Stimulated activated CD8-positive, alpha-beta memory T cell treated with anti-CD3 and anti-CD28 coated beads, Interleukin-4, amount 100 ng/mL, for 1 hour (primary cell): ENCODE results near the gene FBXL12.
"Not testable (repeated sequence)": the region's sequence is repeated elsewhere in the genome, so short reads cannot be mapped to it uniquely, and the experiment has no call there.

Experiments used
- DNase-seq, 2 donors: peaks; one replicate each; pipeline ENCODE4 v3.0.0-alpha.2; 2020; ENCODE audit warnings: low read depth in 2 of 2, low spot score in 1 of 2

FBXL12 gene, protein sequence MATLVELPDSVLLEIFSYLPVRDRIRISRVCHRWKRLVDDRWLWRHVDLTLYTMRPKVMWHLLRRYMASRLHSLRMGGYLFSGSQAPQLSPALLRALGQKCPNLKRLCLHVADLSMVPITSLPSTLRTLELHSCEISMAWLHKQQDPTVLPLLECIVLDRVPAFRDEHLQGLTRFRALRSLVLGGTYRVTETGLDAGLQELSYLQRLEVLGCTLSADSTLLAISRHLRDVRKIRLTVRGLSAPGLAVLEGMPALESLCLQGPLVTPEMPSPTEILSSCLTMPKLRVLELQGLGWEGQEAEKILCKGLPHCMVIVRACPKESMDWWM

DNA sequence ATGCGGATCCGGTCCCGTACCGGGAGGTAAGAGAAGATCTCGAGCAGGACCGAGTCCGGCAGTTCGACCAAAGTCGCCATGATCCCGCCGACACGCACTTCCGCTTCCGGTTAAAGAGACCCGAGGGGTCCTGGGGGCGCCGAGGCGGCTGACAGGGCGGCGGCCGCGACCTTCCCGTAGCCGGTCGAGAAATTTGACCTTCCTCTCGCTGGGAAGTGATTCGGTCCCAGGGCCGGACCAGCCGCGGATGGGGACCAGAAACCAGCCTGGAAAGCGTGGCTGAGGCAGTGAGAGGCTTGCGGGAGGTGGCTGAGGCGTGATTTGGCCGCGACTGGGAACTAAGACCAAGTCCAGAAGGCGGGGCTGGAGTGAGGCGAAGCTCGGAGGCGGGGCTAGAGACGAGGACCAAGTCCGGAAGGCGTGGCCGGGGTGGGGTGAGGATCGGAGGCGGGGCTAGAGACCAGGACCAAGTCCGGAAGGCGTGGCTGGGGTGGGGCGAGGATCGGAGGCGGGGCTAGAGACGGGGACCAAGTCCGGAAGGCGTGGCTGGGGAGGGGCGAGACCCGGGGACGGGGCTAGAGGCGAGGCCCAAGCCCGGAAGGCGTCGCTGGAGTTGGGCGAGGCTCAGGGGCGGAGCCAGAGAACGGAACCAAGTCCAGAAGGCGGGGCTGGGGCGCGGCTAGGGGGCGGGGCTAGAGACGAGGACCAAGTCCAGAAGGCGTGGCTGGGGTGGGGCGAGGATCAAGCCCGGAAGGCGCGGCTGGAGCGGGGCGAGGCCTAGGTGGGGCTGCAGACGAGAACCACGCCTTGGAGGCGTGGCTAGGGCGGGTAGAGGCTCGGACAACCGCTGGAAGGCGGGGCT lies at the start of gene FBXL12:
Gene FBXL12, minus strand, starts transcription at position 346 of the 862 bp plus-strand sequence. Its CDS starts 266 bp downstream, at position 80.
- DNase-seq: peak; percentile 100

DNA sequence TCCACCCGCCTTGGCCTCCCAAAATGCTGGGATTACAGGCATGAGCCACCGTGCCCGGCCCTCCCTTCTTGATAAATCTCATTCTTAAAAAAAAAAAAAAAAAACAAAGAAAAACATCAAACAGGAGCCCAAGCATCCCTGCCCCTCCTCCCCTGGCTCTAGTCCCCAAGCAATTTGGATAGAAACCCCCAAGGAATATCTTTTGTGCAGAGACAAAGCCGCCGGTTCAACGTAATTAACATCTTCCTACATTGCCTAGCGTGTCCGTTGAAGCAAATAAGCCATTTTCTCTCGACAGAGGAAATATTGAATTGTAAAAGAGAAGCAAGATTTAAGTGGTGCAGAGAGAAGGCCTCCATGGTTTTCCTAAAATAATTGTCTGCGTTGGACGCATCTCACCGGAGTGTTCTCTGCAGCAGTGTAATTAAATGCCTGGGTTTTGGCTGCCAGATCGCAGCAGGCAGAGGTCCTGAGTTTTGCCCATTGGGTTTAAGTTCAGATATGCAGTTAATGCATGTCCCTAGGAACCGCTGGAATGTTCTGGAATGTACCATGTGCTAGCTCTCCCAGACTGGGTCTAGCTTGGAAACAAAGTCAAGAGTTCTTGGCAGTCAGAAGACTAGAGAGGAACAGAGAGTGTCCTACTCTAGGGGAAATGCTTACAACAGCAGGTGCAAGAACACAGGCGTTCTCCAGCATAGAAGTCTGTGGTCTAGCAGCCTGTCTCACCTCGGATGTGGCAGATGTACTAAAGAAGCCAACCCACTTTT lies 47.0 kb upstream of the FBXL12 start:
- DNase-seq: peak in 1 of 2 donors; percentile 18

DNA sequence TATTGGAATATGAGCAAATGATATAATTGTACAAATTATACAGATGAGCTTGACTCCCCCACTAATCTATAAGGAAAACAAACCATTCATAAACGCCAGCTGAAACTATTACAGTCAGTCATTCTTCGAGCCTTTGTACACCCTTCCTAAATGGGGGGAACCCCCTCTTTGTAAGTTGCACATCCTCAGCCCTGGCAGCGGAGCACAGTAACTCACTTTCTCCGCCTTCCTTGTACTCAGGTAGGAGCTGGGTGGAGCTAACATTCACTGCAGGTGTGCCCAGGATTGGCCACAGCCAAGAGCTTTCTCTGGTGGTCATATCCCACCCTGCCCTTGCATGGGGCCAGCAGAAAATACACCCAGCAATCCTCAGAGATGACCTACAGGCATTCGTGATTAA lies 44.9 kb upstream of the FBXL12 start:
- no peak for DNase-seq

DNA sequence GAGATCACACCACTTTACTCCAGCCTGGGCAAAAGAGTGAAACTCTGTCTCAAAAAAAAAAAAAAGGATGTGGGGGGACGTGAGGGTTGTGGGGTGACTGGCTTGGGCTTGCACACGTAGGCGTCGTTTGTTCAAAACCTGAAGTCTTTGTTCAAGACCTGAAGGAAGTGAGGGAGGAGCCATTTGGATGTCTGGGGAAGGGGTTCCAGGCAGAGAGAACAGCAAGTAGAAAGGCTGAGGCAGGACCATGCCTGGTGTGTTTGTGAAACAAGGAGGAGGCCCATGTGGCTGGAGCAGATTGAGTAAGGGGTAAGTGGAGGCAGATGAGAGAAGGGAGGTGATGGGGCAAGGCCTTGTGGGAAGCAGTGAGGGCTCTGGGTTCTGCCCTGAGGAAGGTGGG lies 44.1 kb upstream of the FBXL12 start:
- DNase-seq: no peak

DNA sequence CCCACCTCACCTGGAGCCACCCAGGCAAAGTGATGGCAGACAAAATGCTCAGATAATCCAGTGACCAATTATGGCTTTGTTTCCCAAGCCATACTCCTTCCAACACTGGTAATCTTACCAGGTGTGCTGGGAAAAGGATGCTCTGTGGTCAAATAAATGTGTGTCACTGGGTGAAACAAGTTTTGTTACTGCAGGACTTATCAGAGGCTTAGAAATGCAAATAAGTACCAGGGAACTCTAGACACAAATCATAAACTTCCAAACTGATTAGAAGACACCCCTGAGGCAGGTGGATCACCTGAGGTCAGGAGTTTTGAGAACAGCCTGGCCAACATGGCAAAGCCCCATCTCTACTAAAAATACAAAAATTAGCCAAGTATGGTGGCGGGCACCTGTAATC lies 42.6 kb upstream of the FBXL12 start:
- DNase-seq: no peak

DNA sequence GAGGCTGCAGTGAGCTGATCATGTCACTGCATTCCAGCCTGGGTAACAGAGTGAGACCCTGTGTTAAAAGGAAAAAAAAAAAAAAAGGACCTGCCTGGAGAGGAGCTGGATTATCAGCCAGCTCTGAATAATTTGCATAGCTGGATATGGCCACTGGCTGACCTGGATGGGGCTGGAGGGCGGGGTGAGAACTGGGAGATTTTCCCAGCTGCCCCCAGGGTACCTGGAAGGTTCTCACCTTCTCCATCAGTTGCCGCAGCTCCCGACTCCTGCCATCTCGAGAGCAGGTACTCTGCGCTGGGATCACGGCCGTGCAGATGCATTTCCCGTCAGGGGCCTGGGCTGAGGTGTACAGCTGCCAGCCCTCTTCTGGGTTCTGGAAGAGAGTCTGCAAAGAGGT lies 41.5 kb upstream of the FBXL12 start:
- no peak for DNase-seq

DNA sequence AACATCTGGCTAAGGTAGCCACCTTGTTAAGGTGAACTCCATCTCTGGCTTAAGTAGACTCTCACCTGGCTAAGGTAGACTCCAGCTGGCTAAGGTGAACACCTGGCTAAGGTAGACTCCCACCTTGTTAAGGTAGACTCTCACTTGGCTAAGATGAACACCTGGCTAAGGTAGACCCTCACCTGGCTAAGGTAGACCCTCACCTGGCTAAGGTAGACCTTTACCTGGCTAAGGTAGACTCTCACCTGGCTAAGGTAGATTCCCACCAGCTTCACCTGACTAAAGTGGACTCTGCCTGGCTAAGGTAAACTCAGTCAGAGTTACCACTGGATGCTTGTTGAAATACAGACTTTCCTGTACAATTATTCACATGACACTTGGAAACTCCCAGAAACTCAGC lies 39.9 kb upstream of the FBXL12 start:
- no peak for DNase-seq

DNA sequence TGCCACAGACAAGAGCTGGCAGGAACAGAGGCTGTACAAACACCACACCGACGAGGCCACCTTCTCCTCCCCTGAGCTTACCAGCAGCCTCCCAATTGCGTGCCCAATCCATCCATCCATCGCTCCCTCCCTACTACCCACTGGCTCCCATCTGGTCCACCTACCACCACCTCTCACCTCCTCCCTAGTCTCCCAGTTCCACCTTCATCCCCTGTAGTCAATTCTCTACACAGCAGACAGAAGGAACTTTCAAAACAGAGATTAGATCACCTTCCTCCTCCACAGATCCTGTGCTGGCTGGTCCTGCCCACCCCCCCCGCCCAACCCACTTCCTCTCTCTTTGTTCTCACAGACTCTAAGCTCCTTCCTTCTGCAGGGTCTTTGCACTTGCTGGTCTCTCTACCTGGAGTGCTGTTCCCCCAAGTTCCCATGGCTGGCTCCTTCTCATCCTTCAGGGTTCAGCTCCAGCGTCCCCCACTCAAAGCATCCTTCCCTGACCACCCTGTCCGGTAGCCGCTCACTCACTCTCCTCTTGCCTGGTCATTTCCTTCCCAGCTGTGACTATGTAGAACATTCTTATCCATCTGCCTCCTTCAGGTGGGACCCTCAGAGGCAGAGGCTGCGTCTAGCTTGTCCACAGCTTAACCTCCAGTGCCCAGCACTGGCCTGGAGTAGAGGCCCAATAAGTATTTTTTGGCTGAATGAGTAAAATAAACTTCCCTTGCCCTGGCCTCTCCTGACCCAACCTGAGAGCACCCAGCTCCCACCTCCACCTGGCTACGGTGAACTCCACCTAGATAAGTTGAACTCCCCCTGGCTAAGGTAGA lies 39.3 kb upstream of the FBXL12 start:
- no peak for DNase-seq

DNA sequence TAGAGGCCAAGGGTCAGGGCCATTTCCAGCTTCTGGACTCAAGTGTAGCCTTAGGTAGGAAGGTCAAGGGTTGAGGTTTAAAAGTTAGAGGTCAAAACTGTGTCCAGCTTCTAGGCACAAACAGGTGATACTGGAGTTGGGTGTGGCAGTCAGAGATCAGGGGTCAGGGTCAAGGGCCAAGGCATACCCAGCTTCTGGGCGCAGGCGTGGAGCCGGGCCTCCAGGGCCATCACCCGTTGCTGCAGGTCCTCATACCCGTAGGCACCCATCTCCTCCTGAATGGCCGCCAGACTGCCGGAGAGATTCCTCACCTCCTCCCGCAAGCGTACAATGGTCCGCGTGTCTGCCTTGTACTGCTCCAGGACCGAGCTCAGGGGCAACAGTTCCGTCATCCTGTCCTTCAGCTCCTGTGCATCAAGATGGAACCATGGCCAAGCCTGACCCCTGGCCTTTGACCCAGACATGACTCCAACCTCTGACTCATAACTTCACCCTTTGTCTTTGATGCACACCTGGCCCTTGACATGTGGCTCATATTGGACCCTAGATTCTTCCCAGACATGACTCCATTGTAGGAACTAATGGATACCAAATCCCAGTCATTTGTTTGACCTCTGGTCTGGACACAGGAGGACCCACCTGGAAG lies 38.3 kb upstream of the FBXL12 start:
- no peak for DNase-seq

DNA sequence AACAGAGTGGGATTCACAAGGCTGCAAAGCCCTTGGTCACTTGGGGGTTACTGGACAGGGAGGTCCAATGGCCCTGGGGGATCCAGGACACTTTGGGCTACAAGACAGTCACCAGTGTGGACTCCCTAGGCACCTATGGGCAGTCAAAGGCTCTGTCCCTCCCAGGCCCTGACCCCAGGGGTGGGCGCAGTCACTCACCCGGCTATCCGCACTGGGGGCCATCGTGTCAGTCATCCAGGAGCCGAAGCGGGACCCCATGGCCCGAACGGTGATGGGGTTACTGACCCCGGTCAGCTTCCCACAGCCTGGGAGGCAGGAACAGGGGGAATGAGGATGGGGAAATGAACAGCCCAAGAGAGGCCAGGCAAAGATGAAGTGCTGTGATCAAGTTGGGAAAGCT lies 37.7 kb upstream of the FBXL12 start:
- no peak for DNase-seq

DNA sequence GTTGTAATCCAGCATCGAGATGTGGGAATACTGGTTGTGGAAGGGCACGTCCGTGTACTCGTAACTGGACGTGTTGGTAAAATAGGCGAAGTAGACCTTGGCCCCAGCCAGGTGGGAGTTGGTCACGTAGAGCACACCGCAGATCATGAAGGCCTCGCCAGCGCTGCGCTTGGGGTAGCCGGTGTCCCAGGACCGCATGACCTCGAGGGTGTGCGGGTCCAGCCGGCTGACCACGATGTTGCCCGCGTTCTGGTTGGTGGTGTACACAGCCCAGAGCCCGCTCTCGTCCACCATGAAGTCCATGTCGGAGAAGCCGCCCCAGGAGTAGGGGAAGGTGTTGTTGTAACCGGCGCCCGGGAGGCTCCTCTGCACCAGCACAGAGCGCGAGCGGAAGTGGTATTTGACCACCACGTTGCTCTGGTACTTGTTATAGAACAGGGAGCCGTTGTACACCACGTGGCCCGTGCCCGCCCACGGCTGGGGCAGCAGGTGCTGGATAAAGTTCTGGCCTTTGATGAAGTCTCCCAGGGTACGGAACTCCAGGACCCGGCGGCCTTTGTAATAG lies 35.5 kb upstream of the FBXL12 start:
- DNase-seq: no peak

DNA sequence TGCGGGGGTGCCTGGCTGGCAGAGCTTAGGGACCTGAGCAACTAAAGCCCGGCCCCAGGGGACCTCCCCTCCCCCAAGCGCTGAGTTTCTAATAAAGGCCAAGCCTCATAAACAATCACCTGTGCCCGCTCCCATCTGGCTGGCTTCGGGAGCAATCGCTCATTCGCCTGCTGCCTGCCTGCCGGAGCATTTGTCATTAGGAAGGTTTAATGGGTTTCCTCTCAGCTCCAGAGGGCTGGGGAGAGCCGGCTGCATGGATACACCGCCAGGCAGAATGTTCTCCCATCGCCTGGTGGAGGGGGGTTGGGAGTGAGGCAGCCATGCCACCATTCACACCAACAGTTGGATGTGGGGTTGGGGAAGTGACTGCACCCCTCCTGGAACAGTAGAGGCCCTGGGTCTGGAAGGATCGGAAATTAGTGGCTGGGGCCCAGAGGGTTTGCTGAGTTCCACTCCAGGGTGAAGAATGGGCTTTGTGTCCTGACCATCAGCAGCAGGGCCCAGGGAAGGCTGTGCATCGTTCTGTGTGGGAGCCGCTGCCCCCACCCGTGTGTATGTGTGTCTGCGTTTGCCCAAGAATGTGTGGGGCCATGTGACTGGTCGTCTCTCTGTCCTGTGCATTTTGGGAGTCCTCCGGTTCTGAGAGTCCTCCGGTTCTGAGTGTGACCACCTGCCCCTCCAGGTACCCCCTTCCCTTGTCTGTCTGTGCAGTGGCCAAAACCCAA lies 31.5 kb upstream of the FBXL12 start:
- DNase-seq: no peak

DNA sequence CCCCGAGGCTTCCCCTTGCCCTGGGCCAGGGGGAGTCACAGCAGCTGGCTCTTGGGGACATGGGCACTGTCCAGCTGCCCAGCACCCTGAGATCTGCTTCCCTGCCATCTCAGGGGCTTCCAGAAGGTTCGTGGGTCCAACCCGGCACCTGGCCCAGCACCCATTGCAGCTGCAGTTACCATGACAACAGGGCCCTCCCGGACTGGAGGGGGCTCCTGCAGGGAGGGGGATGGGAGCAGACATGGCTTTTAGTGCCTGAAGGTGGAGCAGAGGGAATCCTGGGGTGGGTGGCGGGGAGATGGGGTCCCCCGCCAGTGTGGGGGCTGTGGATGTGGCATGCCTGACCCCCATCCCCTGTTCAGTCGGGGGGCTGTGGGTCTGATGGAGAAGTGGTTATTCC lies 30.9 kb upstream of the FBXL12 start:
- no peak for DNase-seq

DNA sequence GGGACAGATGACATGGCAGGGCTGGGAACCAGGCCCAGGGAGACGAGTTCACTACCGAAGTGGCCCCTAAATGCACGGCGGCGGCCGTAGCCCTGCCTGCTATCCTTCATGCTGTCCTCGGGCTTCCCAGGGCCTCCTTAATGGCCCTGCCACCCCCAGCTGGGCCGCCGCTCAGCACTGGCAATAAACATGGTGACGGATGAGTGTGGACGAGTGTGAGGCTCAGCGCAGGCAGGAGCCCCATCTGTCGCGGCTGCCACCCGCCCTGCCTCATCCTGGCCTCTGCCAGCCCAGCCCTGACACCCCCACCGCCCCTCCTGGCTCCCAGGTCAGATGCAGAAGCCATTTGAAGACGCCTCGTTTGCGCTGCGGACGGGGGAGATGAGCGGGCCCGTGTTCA lies 29.9 kb upstream of the FBXL12 start:
- no peak for DNase-seq

DNA sequence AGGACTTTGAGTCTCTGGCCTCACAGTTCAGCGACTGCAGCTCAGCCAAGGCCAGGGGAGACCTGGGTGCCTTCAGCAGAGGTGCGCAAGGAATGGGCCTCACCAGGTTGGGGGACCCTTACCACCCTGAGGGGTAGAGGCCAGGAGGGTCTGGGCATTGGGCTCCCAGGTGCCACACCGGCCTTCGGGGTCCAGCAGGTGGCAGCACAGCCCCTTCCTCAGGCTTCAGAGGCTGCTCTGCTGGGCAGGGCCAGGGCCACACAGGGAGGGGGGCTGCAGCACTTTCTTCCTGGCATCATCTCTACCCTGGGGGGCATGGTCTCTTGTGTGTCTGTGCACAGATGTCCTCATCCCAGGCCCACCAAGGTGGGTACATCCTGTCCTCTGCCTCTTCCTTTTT lies 29.2 kb upstream of the FBXL12 start:
- no peak for DNase-seq

DNA sequence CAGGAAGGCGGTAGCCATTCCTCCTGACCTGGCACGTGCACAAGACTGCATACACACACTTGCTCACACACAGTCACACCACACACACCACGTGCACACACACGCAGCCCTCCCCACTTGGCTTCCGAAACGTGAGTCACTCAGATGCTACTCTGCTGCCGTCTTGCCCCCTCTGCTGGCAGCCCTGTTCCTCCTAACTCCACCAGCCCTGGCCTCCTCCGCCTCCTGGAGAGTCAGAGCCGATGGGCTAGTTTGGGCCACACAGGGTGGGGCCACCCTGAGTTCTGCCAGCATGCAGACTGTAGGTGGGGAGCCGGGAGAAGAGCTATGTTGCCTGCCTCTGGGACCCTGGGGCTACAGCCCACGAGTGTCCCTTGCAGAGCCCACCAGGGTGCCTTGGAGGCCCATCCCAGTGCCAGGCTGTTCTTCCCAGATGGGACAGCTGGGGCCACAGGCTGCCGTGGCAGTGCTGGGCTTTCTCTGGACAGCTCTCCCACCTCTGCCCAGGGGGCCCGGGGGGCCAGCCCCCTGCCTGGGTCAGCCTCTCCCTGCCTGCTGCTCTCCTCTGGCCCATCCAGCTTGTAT lies 28.3 kb upstream of the FBXL12 start:
- no peak for DNase-seq

DNA sequence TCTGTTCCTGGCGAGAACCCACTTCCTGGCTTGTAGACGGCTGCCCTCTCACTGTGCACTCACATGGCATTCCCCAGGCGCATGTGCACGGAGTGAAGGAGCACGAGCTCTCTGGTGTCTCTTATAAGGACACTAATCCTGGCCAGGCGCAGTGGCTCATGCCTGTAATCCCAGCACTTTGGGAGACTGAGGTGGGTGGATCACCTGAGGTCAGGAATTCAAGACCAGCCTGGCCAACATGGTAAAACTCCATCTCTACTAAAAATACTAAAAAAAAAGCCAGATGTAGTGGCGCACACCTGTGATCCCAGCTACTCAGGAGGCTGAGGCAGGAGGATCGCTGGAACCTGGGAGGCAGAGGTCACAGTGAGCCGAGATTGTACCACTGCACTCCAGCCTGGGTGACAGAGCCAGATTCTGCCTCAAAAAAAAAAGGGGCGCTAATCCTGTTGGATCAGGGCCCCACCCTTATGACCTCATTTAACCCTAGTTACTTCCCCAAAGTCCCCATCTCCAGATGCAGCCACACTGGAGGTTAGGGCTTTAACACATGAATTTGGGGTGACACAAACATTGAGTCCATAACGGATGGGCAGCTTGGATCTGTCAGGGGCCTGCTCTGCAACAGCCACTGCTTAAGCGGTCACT lies 24.9 kb upstream of the FBXL12 start:
- DNase-seq: not testable (repeated sequence)

DNA sequence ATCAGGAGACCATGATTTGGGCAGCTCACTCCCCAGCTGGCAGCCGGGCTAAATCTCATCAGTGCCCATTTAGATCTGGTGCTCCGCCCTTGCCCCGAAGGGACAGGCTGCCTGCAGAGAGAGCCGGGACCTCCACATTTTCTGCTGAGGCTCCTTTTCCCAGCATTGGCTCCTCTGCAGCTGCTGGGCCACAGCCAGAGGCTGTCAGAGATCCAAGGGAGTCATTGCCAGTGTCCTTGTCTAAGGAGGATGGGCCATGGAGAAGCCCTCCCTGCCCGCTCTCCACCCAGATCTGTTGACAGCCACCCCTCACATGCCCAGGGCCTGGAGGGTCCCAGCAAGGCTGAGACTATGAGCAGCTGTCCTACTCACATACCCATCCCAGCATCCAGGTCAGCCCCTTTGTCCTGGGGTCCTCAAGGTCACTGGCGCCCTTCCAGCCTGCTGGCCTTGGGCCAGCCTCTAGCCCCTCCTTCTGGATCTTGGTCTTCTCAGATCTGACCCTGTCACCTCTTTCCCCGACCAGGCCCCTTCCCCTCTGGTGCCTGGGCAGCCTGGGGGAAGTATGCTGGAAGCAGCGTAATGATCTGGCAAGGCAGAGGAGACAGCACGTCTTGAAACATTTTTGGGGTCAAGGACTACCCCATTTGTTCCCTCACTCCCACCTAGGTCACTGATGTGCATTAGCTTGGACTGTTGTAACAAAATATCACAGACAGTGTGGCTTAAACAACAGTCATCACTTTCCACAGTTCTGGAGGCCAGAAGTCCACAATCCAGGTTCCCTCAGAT lies 24.2 kb upstream of the FBXL12 start:
- no peak for DNase-seq
